ENCODE results near the gene LEMD2.

LEMD2 gene

GRCh38 chr6:33732817-33733708 is 55.9 kb downstream of the LEMD2 start:
- DNase-seq: no peak

GRCh38 chr6:33732385-33732784 is 56.5 kb downstream of the LEMD2 start:
- no peak for DNase-seq

DNA sequence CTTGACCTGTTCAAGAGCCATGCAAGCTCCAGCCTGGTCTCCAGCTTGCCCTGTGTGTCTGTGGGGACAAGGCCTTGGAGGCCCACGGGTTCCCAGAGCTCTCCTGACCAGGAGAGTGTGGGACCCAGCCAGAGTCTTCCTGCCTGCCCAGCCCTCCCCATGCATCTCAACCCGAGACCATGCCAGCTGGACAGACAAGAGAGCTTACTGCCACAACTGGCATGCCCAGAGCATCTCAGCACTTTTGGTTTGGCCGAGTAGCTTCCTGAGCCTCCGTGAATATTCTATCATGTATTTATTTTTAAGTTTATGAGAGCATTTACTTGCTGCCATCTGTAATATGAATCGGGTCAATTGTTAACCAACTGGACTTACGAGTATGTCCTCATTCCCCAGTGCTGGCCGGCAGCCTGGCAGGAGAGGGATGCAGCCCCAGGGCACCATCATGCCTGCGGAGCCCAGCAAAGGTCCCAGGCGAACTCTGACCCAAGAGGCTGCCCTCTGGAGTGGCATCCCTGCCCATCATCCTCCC is 57.1 kb downstream of the LEMD2 start:
- no peak for DNase-seq

DNA sequence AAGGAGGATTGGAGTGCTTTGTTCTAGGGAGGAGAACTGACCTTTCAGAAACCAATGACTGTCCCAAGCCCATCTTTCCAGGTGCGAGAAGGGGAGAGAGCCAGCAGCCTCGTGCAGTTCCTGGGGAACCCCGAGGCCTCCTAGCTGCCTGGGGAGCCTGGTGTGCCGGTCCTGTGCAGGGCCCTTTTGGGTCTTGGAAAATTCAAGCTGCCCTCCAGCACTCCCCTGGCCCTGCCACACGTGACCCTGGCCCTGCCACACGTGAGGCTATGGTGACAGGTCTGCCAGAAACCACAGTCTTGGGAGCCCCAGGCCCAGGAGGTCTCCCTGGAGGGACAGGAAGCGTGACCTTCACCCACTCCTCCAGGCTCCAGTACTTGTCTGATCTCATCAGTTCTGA is 57.9 kb downstream of the LEMD2 start:
- no peak for DNase-seq

- no peak for DNase-seq
Measured at GRCh38 chr6:33730611-33731010, 58.3 kb downstream of the LEMD2 start.

GRCh38 chr6:33729059-33729458 is 59.9 kb downstream of the LEMD2 start:
- DNase-seq: no peak

DNA sequence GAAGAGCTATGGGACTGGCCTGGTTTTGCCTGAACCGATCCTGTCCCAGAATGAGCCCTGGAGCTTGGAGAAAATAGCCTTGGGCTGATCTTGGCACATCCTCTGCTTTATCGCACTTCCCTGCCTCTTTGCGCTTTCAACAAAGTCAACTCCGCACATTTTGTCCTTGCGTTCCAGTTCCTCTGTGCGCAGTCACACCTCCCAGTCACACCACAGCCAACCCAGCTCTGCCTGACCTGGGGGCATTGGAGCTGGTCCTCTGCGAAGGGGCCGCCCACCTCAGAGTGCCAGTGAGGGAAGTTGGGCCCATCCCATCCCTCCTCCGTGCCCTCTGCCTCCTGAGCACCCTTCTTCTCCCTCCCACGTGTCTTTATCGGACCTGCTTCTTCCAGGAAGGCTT is 60.5 kb downstream of the LEMD2 start:
- no peak for DNase-seq

DNA sequence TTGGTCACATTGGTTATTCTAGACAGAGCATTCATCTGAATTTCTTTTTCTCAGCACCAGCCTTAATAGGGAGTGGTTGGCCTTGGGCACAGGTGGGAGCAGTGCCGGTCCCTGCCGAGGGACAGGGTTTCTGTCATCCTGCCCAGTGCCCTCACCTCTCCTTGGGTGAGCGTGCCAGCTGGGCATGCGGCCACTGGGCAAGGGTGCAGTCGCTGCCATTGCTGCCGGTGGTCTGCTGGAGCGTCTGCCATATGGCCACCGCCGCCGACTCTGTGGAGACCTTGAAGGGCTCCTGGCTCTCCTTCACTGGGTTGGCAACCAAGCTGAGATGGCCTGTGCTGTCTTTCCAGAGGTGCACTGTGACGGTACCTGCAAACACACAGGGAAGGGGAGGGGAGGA is 61.0 kb downstream of the LEMD2 start:
- DNase-seq: no peak

DNA sequence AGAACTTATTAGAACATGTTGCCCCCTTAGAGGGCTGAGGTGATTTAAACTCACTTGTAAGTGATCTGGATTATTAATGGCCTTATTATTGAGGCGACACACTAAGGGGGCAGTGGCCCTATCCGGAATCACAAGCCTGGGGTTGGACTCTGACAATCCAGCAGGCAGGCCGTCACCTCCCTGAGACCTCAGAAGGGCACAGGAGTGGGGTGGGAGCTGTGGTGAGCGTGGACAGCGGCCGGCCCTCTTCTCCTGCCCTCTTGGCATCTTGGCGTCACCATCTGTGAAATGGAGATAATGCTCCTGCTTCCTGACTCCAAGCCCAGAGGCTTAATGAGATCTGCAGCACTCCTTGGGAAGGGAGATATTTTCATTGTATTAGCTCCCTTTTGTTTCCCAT is 61.8 kb downstream of the LEMD2 start:
- no peak for DNase-seq

DNA sequence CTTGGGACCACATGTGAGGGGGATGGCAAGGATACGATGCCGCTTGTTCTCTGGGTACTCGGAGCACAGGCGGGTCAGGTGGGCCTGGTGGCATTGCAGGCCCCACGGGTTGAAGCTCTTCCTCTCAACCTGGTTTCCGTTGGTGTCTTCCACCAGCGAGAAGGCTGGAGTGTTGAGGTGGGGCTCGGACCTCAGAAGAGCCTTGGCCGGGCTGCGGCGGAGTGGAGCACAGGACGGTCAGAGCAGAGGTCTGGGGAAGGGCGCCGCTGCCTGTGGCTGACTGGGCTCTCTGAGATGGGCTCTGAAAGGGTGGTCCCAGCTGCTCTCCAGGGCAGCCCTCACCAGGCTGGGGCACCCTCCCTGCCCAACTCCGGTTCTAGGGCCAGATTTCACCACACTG is 62.2 kb downstream of the LEMD2 start:
- no peak for DNase-seq

GRCh38 chr6:33725891-33726673 is 62.8 kb downstream of the LEMD2 start:
- no peak for DNase-seq

- DNase-seq: no peak
Measured at GRCh38 chr6:33725222-33725621, 63.7 kb downstream of the LEMD2 start.

DNA sequence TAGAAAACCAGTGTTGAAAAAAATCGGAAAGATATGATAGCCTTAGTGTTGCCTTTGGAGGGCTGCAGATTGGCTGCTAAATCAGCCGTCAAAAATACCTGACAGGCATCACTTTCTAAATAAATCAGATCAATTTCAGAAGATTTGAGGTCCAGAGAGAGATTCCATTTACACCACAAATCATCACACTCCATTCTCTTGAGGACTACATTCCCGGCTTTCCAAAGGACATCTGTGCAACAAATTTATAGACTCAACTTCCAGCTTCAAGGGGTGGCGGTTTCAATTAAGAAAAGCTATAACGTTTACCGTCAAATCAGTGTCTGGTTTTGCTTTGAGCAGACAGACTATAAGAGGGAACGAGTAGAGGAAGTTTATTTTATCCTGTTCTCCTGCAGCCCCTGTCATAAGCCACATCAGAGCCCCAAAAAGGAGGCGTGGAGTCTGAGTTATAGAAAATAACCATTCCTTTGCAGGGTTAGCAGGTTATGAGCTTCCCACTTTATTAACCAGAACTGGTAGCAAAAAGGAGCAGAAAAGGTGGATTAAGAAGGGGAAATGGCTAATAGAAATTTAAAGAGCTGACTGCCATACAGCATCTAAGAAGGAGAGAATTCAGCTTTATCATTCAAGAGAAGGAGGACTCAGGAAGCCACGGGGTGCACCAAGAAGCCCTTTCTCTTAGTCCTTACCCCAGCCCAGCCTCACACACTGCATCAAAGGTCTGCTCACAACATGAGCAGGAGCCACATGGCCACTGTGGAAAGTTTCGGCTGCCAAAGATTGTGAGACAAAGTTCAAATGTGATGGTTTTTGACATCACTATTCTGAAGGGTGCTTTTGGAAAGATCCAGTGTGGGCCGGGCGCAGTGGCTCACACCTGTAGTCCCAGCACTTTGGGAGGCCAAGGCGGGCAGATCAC is 64.6 kb downstream of the LEMD2 start:
- no peak for DNase-seq

GRCh38 chr6:33723371-33724085 is 65.4 kb downstream of the LEMD2 start:
- DNase-seq: no peak

DNA sequence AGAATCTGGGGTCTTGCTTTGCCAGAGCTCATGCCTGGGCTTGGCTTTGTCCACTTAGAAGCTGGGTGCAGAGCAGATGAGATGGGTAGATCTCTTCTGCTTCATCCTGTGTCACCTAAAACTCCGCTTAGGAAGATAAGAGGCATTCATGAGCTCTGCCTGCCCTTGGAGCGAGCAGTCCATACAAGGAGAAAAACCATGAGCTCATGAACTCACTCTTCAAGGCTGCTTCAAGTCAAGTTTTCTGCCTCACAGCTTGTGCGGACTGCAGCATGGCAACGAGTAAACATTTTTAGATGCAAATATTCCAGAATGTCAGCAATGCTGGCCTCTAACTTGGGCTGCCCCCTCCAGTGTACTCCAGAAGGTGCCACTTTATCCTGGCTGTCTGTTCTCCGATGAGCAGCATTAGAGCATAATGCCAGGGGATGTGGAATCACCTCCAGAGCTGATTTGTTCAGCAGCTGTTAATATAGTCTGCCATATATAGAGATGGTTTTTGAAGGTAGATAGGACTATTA is 66.8 kb downstream of the LEMD2 start:
- no peak for DNase-seq

DNA sequence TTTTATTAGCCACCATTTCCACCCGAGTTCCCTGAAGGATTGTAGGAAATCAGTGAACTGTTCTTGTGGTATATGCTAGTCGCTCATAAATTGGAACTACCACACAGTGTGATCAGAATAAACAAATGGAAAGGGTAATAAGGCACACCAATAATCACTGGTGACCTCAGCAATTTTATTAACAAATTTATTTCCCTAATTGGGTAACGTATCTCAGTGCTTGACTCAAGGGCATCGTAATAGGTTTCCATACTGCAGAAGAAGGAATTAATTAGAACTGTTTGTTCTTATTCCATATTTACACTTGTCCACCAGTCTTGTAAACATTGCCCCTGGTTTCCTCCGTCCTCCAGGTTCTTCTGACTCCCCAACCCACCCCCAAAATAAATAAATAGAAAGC is 67.4 kb downstream of the LEMD2 start:
- DNase-seq: no peak
